GM19395 (cell line): ENCODE measurements around the gene LRCH2.
A peak's percentile ranks its signal among the peaks of the same experiment; 100 is the strongest.
"Not testable (repeated sequence)": the region's sequence is repeated elsewhere in the genome, so short reads cannot be mapped to it uniquely, and the experiment has no call there.

ENCODE experiments used
- ATAC-seq: cut with Tn5 transposase; IDR thresholded peaks from one replicate; pipeline ENCODE4 v1.9.1; 2021; ENCODE audit warnings: mild to moderate bottlenecking, moderate library complexity; ENCODE audit not compliant: unreplicated experiment

The LRCH2 gene

GRCh38 chrX:115233497-115234455 is at the start of gene LRCH2:
Gene LRCH2 (minus strand): TSS chrX:115234096. CDS start chrX:115234041, 55 bp downstream.
- ATAC-seq = no peak

DNA sequence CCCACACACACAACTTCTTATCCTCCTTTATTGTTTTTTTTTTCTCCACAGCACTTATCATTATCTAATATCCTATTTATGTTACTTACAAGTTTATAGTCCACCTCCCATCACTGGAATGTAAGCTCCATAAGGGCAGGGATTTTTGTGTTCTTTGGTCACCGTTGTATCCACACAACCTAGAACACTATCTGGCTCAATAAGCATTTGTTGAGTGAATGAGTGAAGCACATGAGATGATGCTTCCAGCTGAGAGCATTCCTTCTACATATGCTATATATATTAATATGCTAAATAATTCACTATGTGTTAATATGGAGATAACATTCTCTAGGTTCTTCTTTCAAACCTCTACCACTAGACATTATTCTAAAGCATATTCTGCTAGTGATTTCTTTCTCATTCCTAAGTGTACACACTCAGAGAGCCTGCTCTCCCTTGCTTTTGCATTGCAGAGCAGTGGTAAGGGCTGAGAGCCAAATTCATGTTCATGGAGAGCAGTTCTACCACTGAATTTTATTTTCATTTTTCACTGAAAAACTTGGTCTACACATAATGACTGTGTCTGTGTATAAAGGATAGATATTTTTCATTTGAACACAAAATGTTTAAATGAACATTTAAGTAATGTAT is 35.3 kb upstream of the LRCH2 start:
- no peak for ATAC-seq

DNA sequence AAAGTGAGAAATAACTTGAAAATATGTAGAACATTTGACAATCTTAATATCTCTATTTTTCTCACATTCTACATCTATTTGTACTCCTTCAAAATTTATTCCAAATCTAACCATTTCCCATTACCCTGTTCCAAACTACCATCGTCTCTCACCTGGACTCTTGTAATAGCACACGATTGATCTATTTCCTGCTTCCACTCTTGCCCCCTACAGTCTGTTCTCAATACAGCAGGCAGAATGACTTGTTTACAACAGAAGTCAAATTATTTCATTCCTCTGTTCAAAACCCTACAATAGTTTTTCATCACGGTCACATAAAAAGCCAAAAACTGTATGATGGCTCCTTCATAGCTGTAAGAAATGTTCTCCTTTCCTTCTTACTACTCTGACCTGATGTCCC is 34.5 kb upstream of the LRCH2 start:
- no peak for ATAC-seq

DNA sequence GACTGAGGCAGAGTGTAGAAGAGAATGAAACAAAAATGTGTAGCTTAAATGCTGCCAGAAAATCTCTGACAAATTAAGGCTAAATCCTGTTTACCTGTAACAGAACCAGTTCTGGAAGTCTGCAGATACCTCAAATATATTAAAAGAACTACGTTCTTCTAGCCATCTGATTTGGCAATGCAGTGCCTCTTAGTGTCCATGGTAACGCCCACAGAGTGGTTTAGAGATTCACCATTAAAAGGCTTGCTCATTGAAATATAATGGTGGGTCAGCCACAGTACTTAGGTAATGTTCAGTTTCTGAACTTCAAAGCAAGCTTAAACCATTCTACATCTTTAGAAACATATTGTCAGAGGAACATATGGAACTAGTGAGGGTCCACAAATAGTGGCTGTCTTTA is 32.4 kb upstream of the LRCH2 start:
- no peak for ATAC-seq

DNA sequence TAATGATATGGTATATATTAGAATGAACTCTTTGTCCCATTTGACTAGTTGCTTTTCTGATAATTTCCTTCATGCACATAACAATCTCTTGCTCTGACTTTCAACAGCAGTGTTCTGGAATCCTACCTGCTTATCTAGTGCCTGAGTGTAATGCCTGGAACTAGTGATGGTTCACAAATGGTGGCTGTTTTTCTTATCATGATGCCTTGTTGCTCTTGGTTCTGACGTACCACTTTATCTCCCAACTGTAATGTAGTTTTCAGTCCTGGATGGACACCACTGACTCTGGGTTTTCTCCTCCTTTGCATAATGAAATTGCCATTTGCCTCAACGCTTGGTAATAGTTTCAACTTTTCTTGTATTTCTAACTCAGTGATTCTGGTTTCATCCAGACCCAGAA is 30.1 kb upstream of the LRCH2 start:
- ATAC-seq = no peak

- no peak for ATAC-seq
Observed at GRCh38 chrX:115261148-115261547, 27.3 kb upstream of the LRCH2 start.

GRCh38 chrX:115260330-115260729 is 26.4 kb upstream of the LRCH2 start:
- no peak for ATAC-seq

GRCh38 chrX:115259238-115259875 is 25.5 kb upstream of the LRCH2 start:
- no peak for ATAC-seq

DNA sequence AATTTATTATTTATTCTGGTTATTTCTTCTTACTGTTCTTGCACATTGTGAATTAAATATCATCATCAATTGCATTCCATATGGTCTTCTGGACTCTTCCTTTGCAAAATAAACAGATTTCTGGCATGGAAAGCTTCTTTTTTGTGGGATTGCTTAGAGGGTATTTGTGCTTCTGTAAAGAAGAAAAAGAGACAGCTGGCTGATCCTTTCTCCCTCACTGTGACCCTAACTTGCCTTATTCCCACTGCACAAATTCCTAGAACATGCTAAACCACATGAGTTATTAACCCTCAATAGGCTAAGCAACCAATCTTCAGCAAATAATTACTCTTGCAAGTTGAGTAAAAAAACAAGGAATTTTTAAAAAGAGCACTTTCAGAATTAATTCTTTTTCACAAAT is 23.8 kb upstream of the LRCH2 start:
- ATAC-seq = no peak

DNA sequence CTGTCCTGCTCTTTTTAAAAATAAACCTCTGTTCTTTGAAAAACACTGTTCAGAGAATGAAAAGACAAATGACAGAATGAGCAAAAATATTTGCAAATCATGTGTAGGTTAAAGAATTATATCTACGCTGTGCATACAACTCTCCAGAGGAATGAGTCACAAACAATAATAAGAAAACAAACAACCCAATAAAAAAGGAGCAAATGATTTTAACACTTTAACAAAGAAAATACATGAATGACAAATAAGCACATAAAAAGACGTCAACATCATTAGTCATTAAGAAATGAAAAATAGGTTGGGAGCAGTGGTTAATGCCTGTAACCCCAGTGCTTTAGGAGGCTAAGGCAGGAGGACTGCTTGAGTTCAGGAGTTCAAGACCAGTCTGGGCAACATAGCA is 21.1 kb upstream of the LRCH2 start:
- ATAC-seq = no peak

DNA sequence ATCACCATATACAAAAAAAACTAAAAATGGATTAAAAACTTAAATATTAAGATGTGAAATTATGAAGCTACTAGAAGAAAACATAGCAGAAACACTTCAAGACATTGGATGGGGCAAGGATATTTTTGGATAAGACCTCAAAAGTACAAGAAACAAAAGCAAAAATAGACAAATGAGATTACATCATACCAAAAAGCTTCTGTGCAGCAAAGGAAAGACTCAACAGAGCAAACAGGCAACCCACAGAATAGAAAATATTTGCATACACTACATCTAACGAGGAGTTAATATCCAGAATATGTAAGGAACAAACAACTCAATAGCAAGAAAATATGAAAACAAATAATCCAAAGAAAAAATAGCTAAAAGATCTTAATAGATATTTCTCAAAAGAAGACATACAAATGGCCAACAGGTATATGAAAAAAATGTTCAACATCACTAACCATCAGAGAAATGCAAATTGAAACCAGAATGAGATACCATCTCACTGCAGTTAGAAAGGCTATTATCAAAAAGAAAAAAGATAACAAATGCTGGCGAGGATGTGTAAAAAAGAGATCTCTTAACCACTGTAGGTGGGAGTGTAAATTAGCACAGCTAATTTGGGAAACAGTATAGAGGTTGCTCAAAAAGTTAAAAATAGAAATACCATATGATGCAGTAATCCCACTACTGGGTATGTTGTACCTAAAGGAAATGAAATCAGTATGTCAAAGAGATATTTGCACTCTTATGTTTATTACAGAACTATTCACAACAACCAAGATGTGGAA is 17.8 kb upstream of the LRCH2 start:
- ATAC-seq = no peak

GRCh38 chrX:115237056-115237455 is 3.2 kb upstream of the LRCH2 start:
- no peak for ATAC-seq

- ATAC-seq = no peak
Observed at GRCh38 chrX:115236560-115236959, 2.7 kb upstream of the LRCH2 start.

DNA sequence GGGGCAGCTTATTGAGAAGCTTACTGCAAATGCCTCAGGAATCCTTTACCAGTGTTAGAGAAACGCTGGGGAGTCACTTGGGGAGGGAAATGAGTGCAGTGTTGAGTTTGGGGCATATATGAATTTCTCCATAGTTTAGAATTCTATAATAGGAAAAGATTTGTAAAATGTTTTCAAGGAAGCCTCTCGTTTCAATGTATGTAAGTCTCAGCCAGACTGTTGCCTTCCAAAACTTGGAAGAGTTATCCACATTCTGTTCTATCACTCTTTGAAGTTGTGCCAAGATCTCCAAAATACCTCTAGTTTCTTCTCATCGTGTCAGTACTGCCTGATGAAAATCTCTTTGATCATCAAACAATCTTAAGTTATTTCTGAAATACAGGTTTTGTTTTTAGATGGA is 565 bp upstream of the LRCH2 start:
- no peak for ATAC-seq

- no peak for ATAC-seq
Observed at GRCh38 chrX:115232933-115233496, 881 bp downstream of the LRCH2 start.

DNA sequence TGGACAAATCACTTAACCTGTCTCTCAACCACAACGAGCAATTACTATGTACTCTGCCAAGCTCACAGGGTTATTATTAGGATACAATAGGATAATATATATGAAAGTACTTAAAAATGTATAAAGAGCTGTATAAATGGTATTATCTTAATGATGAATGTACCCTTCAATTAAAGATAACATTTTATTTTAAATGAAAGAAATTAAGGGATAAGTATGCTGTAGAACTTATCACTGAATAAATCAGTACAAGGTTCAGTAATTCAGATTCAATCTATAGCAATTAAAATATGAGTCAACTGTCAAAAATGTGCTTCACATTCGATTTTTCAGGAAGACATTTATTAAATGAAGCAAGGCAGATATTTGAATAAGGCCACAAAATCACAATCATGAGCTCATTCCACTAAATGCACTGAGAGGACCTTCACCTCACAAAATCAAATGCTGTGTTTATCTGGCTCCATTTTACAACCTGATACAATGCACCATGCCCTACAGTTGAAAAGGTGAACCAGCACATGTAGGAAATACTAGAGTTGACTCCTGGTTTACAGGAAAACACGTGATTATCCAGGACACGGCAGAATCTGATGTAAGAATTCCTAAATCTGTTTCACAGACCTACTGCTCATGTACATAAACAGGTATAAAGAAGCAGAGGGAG is 4.4 kb downstream of the LRCH2 start:
- ATAC-seq = no peak

GRCh38 chrX:115226929-115227328 is 7.0 kb downstream of the LRCH2 start:
- ATAC-seq = peak; percentile 58

DNA sequence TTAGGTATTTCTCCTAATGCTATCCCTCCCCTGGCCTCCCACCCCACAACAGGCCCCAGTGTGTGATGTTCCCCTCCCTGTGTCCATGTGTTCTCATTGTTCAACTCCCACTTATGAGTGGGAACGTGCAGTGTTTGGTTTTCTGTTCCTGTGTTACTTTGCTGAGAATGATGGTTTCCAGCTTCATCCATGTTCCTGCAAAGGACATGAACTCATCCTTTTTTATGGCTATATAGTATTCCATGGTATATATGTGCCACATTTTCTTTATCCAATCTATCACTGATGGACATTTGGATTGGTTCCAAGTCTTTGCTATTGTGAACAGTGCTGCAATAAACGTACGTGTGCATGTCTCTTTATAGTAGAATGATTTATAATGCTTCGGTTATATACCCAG is 16.6 kb downstream of the LRCH2 start:
- ATAC-seq = not testable (repeated sequence)

GRCh38 chrX:115214605-115215004 is 19.3 kb downstream of the LRCH2 start:
- no peak for ATAC-seq

GRCh38 chrX:115214151-115214550 is 19.7 kb downstream of the LRCH2 start:
- ATAC-seq = no peak
